ENCODE results near the gene DSG3.

The DSG3 gene

GRCh38 chr18:31490387-31490786 lies 42.8 kb downstream of the DSG3 start:
- H2AFZ ChIP-seq (ENCODE audit: low read length), result no peak overlapping the region
- H3K9me2 ChIP-seq (ENCODE audit: low read depth, low read length), result no peaks in the 10 kb centered on the region
- H4K20me1 ChIP-seq (ENCODE audit: insufficient read depth, low read length), result no peaks in the 10 kb centered on the region
- H3K9ac ChIP-seq (ENCODE audit: low read length), result no peak overlapping the region
- H3K79me2 ChIP-seq (ENCODE audit: insufficient read depth, low read length), result no peaks in the 10 kb centered on the region
- no peaks in the 10 kb centered on the region for H3K4me1 ChIP-seq (ENCODE audit: insufficient read depth, low read length, severe bottlenecking)
- H3K4me3 ChIP-seq (ENCODE audit: low read depth, low read length, poor library complexity, severe bottlenecking), result no peak overlapping the region
- no peak overlapping the region for H3K27ac ChIP-seq (ENCODE audit: low read depth, low read length, poor library complexity, severe bottlenecking)
- H3K36me3 ChIP-seq (ENCODE audit: insufficient read depth, low read length), result no peaks in the 10 kb centered on the region
- no peaks in the 10 kb centered on the region for H3K9me3 ChIP-seq (ENCODE audit: low read length)
- H3K27me3 ChIP-seq (ENCODE audit: insufficient read depth, low read length), result no peaks in the 10 kb centered on the region
- no peak overlapping the region for H3K4me2 ChIP-seq (ENCODE audit: low read length)
- no peaks in the 10 kb centered on the region for H3F3A ChIP-seq (ENCODE audit: insufficient read depth, low read length)
- TF ChIP-seq EZH2 (IDR thresholded peaks at IDR 0.05; ENCODE audit: borderline replicate concordance, low read length) (no peak), CTCF (IDR thresholded peaks at IDR 0.05; ENCODE audit: low read length) (no peak)

- no peaks in the 10 kb centered on the region for H3K27me3 ChIP-seq (ENCODE audit: insufficient read depth, low read length)
- no peaks in the 10 kb centered on the region for H3F3A ChIP-seq (ENCODE audit: insufficient read depth, low read length)
- no peaks in the 10 kb centered on the region for H3K9me2 ChIP-seq (ENCODE audit: low read depth, low read length)
- TF ChIP-seq CTCF (IDR thresholded peaks at IDR 0.05; ENCODE audit: low read length) (no peak), EZH2 (IDR thresholded peaks at IDR 0.05; ENCODE audit: borderline replicate concordance, low read length) (no peak)
- H3K27ac ChIP-seq (ENCODE audit: low read depth, low read length, poor library complexity, severe bottlenecking), result no peak overlapping the region
- H2AFZ ChIP-seq (ENCODE audit: low read length), result no peak overlapping the region
- no peak overlapping the region for H3K4me3 ChIP-seq (ENCODE audit: low read depth, low read length, poor library complexity, severe bottlenecking)
- no peaks in the 10 kb centered on the region for H4K20me1 ChIP-seq (ENCODE audit: insufficient read depth, low read length)
- H3K36me3 ChIP-seq (ENCODE audit: insufficient read depth, low read length), result no peaks in the 10 kb centered on the region
- no peak overlapping the region for H3K4me2 ChIP-seq (ENCODE audit: low read length)
- no peaks in the 10 kb centered on the region for H3K79me2 ChIP-seq (ENCODE audit: insufficient read depth, low read length)
- no peaks in the 10 kb centered on the region for H3K4me1 ChIP-seq (ENCODE audit: insufficient read depth, low read length, severe bottlenecking)
- H3K9ac ChIP-seq (ENCODE audit: low read length), result no peak overlapping the region
- no peaks in the 10 kb centered on the region for H3K9me3 ChIP-seq (ENCODE audit: low read length)
These were observed 43.3 kb downstream of the DSG3 start for GRCh38 chr18:31490833-31491232.

- Histone ChIP-seq H3K9me3 (ENCODE audit: low read length) (no peaks in the 10 kb centered on the region), H3K9me2 (ENCODE audit: low read depth, low read length) (no peaks in the 10 kb centered on the region), H3K27ac (ENCODE audit: low read depth, low read length, poor library complexity, severe bottlenecking) (no peak overlapping the region), H3K4me2 (ENCODE audit: low read length) (no peak overlapping the region), H2AFZ (ENCODE audit: low read length) (no peak overlapping the region), H3K36me3 (ENCODE audit: insufficient read depth, low read length) (no peaks in the 10 kb centered on the region), H3K4me3 (ENCODE audit: low read depth, low read length, poor library complexity, severe bottlenecking) (no peak overlapping the region), H4K20me1 (ENCODE audit: insufficient read depth, low read length) (no peaks in the 10 kb centered on the region), H3K4me1 (ENCODE audit: insufficient read depth, low read length, severe bottlenecking) (no peaks in the 10 kb centered on the region), H3K9ac (ENCODE audit: low read length) (no peak overlapping the region), H3K79me2 (ENCODE audit: insufficient read depth, low read length) (no peaks in the 10 kb centered on the region), H3F3A (ENCODE audit: insufficient read depth, low read length) (no peaks in the 10 kb centered on the region), H3K27me3 (ENCODE audit: insufficient read depth, low read length) (no peaks in the 10 kb centered on the region)
- TF ChIP-seq EZH2 (IDR thresholded peaks at IDR 0.05; ENCODE audit: borderline replicate concordance, low read length) (no peak), CTCF (IDR thresholded peaks at IDR 0.05; ENCODE audit: low read length) (no peak)
These were observed 44.0 kb downstream of the DSG3 start for GRCh38 chr18:31491586-31491985.

Measured in OCI-LY1 (cell line).